Dermis microvascular lymphatic vessel endothelial cell (primary cell): ENCODE measurements around the gene EVI5. TPM values are rescaled to one million over a fixed set of nuclear protein-coding genes. Genes with fewer than 3 reads are reported as not detected.
A peak's percentile ranks its signal among the peaks of the same experiment; 100 is the strongest.
"Not testable (repeated sequence)": the region's sequence is repeated elsewhere in the genome, so short reads cannot be mapped to it uniquely, and the experiment has no call there.

Source experiments
- DNase-seq, 2 donors: peaks; one replicate each; pipeline versions ENCODE4 v3.0.0 to v3.0.0-alpha.2; 2010; ENCODE audit warnings: low read depth in 2 of 2
- total RNA-seq: library from RNA; depleted of rRNA; stranded (reverse); fragments of >200 nt; gene quantifications from 2 replicates; pipeline ENCODE4 v1.2.1, GENCODE V29; 2014

Gene EVI5
- total RNA-seq, 1 donor from 2014 or later = 19.4 TPM

GRCh38 chr1:92695104-92695503 lies 89.8 kb downstream of the EVI5 start:
- no peak for DNase-seq

DNA sequence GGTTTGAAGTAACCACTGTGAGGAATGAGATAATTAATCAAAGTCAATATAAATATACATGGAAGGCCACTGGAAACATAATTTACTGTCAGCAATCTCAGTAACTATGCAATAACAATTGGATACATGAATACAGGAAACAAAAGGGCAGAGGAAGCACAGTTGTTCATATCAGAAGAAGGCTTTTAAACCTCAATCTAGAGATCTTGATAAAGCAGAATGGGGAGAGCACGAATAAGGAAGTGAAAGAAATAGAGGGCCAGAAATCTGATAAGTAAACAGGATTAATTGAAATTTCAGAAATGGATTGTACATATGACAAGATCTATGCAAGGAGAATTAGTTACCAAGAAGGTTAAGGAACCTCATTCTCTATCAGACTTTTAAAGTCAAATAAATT lies 93.0 kb downstream of the EVI5 start:
- peak in 1 of 2 donors; percentile 44 for DNase-seq

DNA sequence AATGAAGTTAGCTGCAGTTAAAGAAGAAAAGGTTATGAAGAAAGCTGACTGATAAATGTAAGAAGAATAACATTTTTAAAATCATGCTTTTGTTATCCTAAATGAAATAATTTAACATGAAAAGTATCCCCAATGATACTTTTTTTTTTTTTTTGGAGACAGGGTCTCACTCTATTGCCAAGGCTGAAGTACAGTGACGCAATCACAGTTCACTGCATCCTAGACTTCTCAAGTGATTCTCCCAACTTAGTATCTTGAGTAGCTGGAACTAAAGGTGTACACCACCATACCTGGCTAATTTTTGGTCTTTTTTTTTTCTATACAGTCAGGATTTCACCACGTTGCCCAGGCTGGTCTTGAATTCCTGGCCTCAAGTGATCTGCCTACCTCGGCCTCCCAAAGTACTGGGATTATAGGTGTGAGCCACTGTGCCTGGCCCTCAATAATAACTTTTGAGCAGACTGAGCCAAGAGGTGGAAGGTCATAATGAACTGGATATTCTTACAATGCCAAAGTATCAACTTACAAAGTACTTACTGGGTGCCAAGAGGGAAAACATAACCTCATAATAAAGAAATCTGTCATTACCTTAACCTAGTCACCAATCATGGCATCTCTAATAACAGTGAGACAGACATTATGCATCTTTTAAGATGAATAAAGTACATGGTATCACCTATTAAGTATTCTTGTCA lies 94.5 kb downstream of the EVI5 start:
- DNase-seq = no peak

GRCh38 chr1:92679980-92680379 lies 104.9 kb downstream of the EVI5 start:
- DNase-seq = no peak

GRCh38 chr1:92663775-92664174 lies 121.1 kb downstream of the EVI5 start:
- no peak for DNase-seq

DNA sequence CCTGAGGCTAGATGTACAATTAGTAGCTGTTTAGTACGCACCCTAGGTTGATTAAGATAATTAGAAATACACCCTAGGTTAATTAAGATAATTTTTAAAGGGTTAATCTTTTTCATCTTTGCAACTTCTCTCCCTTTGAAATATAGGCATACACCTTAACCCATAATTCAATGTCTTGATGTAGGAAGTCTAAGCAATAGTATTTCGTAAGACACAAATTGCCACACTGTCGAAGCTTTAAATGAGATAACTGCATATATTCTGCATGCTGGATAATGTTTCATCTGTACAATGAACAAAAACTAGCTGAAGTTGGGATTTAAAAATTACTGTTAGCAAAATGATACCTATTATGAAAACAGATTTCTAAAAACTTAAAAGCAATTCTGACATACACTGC lies 122.9 kb downstream of the EVI5 start:
- DNase-seq = no peak

DNA sequence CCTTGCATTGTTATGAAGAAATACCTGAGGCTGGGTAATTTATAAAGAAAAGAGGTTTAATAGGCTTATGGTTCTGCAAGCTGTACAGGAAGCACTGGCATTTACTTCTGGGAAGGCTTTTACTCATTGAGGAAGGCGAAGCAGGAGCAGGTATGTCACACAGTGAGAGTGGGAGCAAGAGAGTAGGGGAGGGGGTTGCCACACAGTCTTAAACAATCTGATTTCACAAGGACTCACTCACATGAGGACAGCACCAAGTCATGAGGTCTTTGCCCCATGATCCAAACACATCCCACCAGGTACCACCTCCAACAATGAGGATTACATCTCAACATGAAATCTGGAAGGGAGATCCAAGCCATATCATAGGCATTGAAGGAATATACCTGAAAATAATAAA lies 127.2 kb downstream of the EVI5 start:
- no peak for DNase-seq

GRCh38 chr1:92655197-92655801 lies 129.6 kb downstream of the EVI5 start:
- DNase-seq = no peak

DNA sequence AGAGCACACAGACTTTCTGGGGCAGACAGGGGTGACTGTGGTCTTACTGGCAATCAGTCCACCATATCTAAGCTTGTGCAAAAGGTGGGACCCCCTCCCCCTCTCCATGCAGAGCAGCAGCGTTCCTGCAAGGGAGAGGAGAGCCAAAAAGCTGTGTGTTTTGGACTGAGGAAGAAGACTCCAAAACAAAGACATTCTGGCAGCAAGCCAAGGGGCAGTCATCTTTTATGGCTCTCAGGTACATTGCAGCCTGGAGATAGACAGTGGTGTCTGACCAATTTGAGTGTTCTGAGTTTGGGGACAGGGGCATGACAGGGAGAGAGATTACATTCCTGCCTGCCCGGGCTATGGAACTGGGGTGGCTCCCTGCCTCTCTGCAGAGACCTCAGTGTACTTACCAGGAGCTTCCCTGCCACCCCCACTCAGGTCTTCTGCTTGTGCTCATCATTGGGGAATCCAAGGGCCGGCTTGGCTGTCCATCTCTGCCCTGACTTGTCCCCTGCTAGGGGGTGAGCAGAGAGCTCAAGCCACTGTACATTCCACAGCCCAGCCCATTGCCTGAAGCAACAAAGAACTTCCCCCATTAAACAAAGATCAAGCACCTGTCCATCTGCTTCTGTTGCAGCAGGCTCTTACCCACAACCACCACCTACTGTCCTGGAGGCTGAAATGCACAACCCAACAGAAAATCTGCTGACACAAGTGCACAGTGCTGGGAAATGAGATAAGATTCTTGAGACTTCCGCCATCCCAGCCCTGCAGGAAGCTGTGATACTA lies 131.1 kb downstream of the EVI5 start:
- no peak for DNase-seq

GRCh38 chr1:92640686-92641085 lies 144.2 kb downstream of the EVI5 start:
- not testable (repeated sequence) for DNase-seq

DNA sequence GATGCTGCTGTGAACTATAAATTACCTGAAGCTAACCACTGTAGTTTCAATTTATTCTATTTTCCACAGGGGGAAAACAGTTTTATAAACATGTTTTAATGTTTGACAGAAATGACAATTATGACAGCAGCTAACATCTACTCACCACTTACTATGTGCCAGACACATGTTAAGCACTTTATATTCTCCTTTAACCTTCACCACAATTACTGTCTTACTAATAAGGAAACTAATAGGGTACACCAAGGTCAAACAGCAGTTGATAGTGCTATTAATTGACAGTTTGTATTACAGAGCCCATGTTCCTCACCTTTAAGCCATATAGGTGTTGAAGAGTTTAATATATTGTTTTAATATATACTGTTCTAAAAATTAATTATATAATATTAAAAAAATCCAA lies 146.4 kb downstream of the EVI5 start:
- DNase-seq = no peak

DNA sequence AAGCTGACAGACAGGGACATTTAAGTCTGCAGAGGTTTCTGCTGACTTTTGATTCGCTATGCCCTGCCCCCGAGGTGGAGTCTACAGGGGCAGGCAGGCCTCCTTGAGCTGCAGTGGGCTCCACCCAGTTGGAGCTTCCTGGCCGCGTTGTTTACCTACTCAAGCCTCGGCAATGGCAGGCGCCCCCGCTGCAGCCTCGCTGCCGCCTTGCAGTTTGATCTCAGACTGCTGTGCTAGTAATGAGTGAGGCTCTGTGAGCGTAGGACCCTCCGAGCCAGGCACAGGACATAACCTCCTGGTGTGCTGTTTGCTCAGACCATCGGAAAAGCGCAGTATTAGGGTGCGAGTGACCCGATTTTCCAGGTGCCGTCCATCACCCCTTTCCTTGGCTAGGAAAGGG lies 149.7 kb downstream of the EVI5 start:
- not testable (repeated sequence) for DNase-seq

DNA sequence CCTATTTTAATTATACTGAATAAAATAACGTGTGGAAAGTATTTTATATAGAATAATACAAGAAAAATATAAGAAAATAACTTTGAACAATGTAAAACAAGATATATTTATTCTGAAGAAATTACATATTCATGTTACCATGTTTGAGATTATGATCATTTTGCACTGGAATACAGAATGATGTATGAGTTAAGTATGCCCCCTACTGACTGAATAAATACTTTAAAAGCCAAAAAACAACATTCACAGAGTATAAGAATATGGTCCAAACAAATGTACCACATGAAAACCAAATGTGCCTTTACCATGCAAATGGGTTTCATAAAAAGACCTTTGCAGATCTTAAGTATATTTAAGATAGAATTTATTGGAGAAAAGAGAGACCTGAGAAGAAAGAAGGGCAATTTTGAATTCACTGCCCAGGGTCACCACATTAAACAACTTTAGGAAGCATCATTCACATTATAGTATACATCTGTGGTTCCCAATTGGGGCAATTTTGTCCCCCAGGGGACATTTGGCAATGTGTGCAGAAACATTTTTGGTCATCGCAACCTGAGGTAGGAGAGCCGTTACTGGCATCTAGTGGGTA lies 161.6 kb downstream of the EVI5 start:
- peak; percentile 14 to 20 for DNase-seq

- no peak for DNase-seq
Observed at GRCh38 chr1:92619466-92620189, 165.3 kb downstream of the EVI5 start.

DNA sequence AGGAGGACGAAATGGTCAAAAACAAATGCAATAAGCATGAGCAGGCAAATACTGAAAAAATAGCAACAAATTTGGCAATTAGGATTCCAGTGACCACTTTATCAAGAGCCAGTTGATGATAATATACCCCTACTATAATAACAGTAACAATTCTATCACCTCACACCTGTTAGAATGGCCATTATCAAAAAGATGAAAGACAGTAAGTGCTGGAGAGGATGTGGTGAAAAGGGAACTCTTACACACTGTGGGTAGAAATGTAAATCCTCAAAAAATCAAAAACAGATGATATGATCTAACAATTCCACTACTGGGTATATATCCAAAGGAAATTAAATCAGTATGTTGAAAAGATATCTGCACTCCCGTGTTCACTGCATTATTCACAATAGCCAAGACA lies 183.9 kb downstream of the EVI5 start:
- no peak for DNase-seq

DNA sequence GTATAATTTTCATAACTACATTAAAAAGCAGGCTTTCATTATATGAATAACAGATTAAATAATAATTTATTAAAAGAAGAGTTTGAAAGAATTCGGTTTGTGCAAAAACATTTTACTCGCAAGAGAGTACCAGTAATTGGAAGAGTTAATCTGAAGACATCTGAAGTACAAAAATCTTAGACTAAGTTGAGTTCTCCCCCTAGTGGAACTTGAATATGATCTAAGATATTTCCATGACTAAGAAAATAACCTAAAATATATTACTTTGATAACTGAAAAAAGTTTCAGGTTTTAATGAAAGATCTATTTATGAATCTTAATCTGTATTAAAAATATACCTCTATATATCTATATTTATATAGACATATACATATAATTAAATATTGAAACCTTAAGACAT lies 185.7 kb downstream of the EVI5 start:
- DNase-seq = peak in 1 of 2 donors; percentile 30

DNA sequence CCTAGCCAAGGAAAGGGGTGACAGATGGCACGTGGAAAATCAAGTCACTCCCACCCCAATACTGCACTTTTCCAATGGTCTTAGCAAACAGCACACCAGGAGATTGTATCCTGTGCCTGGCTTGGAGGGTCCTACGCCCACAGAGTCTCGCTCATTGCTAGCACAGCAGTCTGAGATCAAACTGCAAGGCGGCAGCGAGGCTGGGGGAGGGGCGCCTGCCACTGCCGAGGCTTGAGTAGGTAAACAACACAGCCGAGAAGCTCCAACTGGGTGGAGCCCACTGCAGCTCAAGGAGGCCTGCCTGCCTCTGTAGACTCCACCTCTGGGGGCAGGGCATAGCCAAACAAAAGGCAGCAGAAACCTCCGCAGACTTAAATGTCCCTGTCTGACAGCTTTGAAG lies 195.5 kb downstream of the EVI5 start:
- not testable (repeated sequence) for DNase-seq

DNA sequence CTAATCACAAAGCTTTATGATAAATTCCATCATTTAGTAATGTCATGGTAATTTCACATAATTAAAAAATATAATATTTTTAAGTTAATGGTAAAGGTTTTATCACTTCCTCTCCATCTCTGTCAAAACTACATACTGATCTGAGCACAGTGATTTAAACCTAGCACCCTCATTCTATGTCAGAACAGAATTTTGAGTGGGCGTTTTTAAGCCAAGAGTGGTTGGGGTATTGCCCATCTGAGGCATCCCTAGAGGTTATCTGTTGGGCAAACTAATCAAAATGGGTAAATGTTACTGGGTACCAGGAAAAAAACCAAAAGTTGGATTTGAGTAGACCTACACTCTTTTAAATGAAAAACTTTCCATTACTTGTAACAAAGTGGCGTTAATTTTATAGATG lies 197.5 kb downstream of the EVI5 start:
- DNase-seq = no peak

DNA sequence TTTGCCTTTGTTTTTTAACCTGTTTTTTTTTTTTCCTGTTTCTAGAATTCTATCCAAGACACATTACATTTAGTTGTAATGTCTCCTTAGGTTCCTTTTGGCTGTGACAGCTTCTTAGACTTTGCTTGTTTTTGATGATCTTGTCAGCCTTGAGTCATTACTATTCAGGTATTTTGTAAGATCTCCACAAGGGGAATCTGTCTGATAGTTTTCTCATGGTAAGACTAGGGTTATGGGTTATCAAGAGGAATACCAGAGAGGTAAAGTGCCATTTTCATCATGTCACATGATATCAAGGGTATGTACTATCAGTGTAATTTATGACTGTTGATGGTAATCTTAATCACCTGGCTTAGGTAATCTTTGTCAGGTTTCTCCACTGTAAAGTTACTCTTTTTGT lies 199.1 kb downstream of the EVI5 start:
- DNase-seq = no peak

GRCh38 chr1:92584810-92585209 lies 200.1 kb downstream of the EVI5 start:
- DNase-seq = not testable (repeated sequence)
